BLaER1 (cell line): Measurements from ENCODE around the gene CCDC88C.
A peak's percentile ranks its signal among the peaks of the same experiment; 100 is the strongest.

Experiments used
- H3K27ac ChIP-seq: shearing (Covaris generic); formaldehyde crosslinking; 2 replicates; pipeline ENCODE4 v1.8.1; 2022
- H3K27me3 ChIP-seq: shearing (Covaris generic); formaldehyde crosslinking; 2 replicates; pipeline ENCODE4 v1.8.1; 2022
- H3K36me3 ChIP-seq: shearing (Covaris generic); formaldehyde crosslinking; 2 replicates; pipeline ENCODE4 v1.8.1; 2022
- H3K4me1 ChIP-seq: shearing (Covaris generic); formaldehyde crosslinking; 2 replicates; pipeline ENCODE4 v1.8.1; 2022
- H3K4me2 ChIP-seq: shearing (Covaris generic); formaldehyde crosslinking; 2 replicates; pipeline ENCODE4 v1.8.1; 2022
- H3K4me3 ChIP-seq: shearing (Covaris generic); formaldehyde crosslinking; 2 replicates; pipeline ENCODE4 v1.8.1; 2022
- H3K9ac ChIP-seq: shearing (Covaris generic); formaldehyde crosslinking; 2 replicates; pipeline ENCODE4 v1.8.1; 2022
- H3K9me3 ChIP-seq: shearing (Covaris generic); formaldehyde crosslinking; 2 replicates; pipeline ENCODE4 v1.8.1; 2022
- H4K20me1 ChIP-seq: shearing (Covaris generic); formaldehyde crosslinking; 2 replicates; pipeline ENCODE4 v1.8.1; 2022
- Cebpa-rat ChIP-seq: shearing (Covaris generic); IDR thresholded peaks from 2 replicates; pipeline ENCODE4 v1.8.1; 2022

CCDC88C gene

GRCh38 chr14:91238661-91239060 is 179.0 kb downstream of the CCDC88C start:
- no peak overlapping the region for H3K27ac ChIP-seq
- H4K20me1 ChIP-seq, result no peaks in the 10 kb centered on the region
- H3K4me2 ChIP-seq, result no peak overlapping the region
- H3K4me3 ChIP-seq, result no peak overlapping the region
- peaks cover 29% of the 10 kb centered on the region for H3K4me1 ChIP-seq
- H3K27me3 ChIP-seq, result no peaks in the 10 kb centered on the region
- TF ChIP-seq Cebpa-rat, result no peak
- H3K9ac ChIP-seq, result no peak overlapping the region
- peaks cover 13% of the 10 kb centered on the region; the same call in 1 of the 2 replicates for H3K9me3 ChIP-seq
- H3K36me3 ChIP-seq, result 0 out of 2 replicates have a peak, but pooled peaks cover 4% of the 10 kb centered on the region

DNA sequence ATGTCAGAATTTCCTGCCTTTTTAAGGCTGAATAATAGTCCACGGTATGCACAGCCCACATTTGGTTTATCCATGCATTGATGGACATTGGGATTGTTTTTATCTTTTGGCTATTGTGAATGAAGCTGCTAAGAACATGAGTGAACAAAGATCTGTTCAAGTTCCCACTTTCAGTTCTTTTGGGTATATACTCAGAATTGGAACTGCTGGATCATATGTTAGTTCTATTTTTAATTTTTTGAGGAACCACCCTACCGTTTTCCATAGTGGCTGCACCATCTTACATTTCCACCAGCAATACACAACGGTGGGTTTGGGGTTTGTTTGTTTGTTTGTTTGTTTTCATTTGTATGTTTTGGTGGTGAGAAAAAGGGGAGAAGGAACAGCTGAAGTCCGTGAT is 179.5 kb downstream of the CCDC88C start:
- TF ChIP-seq Cebpa-rat, result no peak
- H3K4me2 ChIP-seq, result no peak overlapping the region
- H3K27me3 ChIP-seq, result no peaks in the 10 kb centered on the region
- 0 out of 2 replicates have a peak, but pooled peaks cover 6% of the 10 kb centered on the region for H3K36me3 ChIP-seq
- no peak overlapping the region for H3K4me3 ChIP-seq
- H3K4me1 ChIP-seq, result peaks cover 23% of the 10 kb centered on the region
- H4K20me1 ChIP-seq, result no peaks in the 10 kb centered on the region
- peaks cover 14% of the 10 kb centered on the region; the same call in 1 of the 2 replicates for H3K9me3 ChIP-seq
- no peak overlapping the region for H3K9ac ChIP-seq
- H3K27ac ChIP-seq, result no peak overlapping the region

DNA sequence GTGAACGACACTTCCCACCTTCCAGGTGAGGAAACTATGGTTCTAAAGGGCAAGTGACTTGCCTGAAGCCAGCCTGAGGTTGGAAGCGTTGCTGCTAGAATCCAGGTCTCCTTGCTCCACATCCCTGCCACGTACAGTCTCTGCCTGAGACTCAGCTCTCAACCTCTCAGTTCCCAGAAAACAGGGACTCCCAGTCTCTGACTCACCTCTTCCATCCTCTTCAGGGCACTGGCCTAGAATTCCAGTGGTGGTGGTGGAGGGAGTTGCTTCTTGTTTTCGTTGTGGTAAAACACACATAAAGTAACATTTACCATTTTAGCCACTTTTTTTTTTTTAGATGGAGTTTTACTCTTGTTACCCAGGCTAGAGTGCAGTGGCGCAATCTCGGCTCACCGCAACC is 180.4 kb downstream of the CCDC88C start:
- no peak for TF ChIP-seq Cebpa-rat
- no peak overlapping the region for H3K9ac ChIP-seq
- H3K36me3 ChIP-seq, result 0 out of 2 replicates have a peak, but pooled peaks cover 6% of the 10 kb centered on the region
- H3K4me1 ChIP-seq, result peaks cover 15% of the 10 kb centered on the region
- no peak overlapping the region for H3K4me2 ChIP-seq
- peaks cover 15% of the 10 kb centered on the region; the same call in 1 of the 2 replicates for H3K9me3 ChIP-seq
- H3K4me3 ChIP-seq, result no peak overlapping the region
- H4K20me1 ChIP-seq, result no peaks in the 10 kb centered on the region
- no peak overlapping the region for H3K27ac ChIP-seq
- H3K27me3 ChIP-seq, result no peaks in the 10 kb centered on the region

DNA sequence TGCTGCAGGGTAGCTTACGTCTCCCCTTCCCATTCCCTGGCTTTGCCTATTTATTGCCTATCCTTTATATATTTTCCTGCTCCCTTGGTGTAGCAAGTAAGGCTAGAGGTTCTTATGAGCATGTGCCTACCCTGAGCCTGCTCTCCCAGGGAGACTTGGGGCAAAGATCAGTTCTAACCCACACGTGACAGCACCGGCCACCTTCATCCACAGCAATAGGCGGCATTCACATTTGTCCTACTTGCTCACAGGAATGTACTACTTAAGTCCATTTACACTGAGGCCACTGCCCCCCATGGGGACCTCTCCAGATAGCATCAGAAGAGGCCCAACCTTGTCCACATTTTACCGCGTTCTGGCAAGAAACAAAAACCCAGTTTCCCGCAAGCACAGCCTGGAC is 181.8 kb downstream of the CCDC88C start:
- H3K9me3 ChIP-seq, result peaks cover 27% of the 10 kb centered on the region
- TF ChIP-seq Cebpa-rat, result no peak
- H3K4me1 ChIP-seq, result peaks cover 15% of the 10 kb centered on the region
- H3K36me3 ChIP-seq, result peaks cover 18% of the 10 kb centered on the region
- no peak overlapping the region for H3K4me2 ChIP-seq
- H3K27me3 ChIP-seq, result no peaks in the 10 kb centered on the region
- no peak overlapping the region for H3K27ac ChIP-seq
- H3K4me3 ChIP-seq, result no peak overlapping the region
- no peaks in the 10 kb centered on the region for H4K20me1 ChIP-seq
- H3K9ac ChIP-seq, result no peak overlapping the region

DNA sequence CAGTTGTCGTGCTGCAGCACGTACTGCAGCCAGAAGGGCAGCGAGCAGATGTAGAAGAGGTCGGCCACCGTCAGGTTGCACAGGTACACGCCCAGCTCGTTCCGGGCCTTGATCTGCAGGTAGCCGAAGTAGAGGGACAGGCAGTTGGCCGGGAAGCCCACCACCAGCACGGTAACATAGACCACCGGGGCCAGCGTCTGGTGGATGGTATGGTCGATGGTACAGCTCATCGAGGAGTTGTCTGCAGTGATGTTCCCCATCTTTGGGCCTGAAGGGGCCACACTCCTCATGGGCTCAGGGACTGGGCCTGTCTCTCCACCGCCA is 182.9 kb downstream of the CCDC88C start:
- peaks cover 2% of the 10 kb centered on the region for H4K20me1 ChIP-seq
- peaks cover 18% of the 10 kb centered on the region for H3K36me3 ChIP-seq
- peaks cover 27% of the 10 kb centered on the region for H3K9me3 ChIP-seq
- no peaks in the 10 kb centered on the region for H3K27me3 ChIP-seq
- no peak for TF ChIP-seq Cebpa-rat
- no peak overlapping the region for H3K9ac ChIP-seq
- H3K4me2 ChIP-seq, result no peak overlapping the region
- H3K4me3 ChIP-seq, result no peak overlapping the region
- no peak overlapping the region for H3K27ac ChIP-seq
- H3K4me1 ChIP-seq, result peaks cover 25% of the 10 kb centered on the region

DNA sequence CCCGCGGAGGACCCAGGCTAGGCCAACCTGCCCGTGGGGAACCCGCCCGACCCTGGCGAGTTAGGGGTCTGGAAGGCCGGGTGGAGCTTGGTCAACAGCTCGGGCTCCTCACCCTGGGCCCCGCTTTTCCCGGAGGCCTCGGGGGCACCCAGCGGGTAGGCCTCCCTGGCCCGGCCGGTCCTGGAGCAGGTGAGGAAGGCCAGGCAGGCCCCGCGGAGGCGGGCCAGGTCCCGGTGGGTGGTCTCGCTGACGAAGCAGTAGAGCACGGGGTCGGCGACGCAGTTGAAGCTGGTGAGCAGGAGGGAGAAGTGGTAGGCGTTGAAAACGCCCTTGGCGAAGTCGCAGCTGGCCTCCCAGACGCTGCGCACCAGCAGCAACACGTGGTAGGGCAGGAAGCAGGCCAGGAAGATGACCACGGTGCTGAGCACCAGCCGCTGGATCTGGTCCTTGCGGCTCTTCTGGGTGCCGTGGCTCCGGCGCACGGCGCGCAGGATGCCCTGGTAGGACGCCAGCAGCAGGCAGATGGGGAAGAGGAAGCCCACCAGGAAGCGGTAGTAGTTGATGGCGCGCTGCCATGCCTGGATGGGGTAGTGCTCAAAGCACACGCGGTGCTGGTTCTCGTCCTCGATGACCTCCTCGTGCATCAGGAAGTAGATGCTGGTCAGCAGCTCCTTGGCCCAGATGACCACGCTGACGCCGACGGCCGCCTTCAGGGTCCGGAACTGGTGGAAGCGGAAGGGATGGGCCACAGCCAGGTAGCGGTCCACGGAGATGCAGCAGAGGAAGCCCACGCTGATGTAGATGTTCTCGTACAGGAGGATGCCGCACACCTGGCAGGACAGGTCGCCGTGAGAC is 183.5 kb downstream of the CCDC88C start:
- no peaks in the 10 kb centered on the region for H3K27me3 ChIP-seq
- H4K20me1 ChIP-seq, result peaks cover 8% of the 10 kb centered on the region
- no peak for TF ChIP-seq Cebpa-rat
- peaks cover 31% of the 10 kb centered on the region for H3K4me1 ChIP-seq
- no peak overlapping the region for H3K4me2 ChIP-seq
- H3K27ac ChIP-seq, result no peak overlapping the region
- H3K9me3 ChIP-seq, result peaks cover 25% of the 10 kb centered on the region
- H3K4me3 ChIP-seq, result no peak overlapping the region
- peaks cover 18% of the 10 kb centered on the region for H3K36me3 ChIP-seq
- H3K9ac ChIP-seq, result no peak overlapping the region

- no peak overlapping the region for H3K4me2 ChIP-seq
Observed at GRCh38 chr14:91232603-91233002, 185.0 kb downstream of the CCDC88C start.

GRCh38 chr14:91232052-91232451 is 185.6 kb downstream of the CCDC88C start:
- Histone ChIP-seq H3K4me3 (no peak overlapping the region), H3K27me3 (no peaks in the 10 kb centered on the region), H3K4me1 (peaks cover 52% of the 10 kb centered on the region), H3K9ac (no peak overlapping the region), H3K36me3 (peaks cover 18% of the 10 kb centered on the region), H3K9me3 (peaks cover 25% of the 10 kb centered on the region), H4K20me1 (peaks cover 20% of the 10 kb centered on the region), H3K4me2 (peak overlapping the region; percentile 19; the same call in 1 of the 2 replicates), H3K27ac (no peak overlapping the region)
- TF ChIP-seq Cebpa-rat, result no peak

More at GRCh38 chr14:91232603-91233002, 185.0 kb downstream of the CCDC88C start:
- no peak overlapping the region for H3K27ac ChIP-seq
- H3K9me3 ChIP-seq, result peaks cover 25% of the 10 kb centered on the region
- no peak overlapping the region for H3K9ac ChIP-seq
- peaks cover 46% of the 10 kb centered on the region for H3K4me1 ChIP-seq
- H4K20me1 ChIP-seq, result peaks cover 20% of the 10 kb centered on the region
- no peaks in the 10 kb centered on the region for H3K27me3 ChIP-seq
- no peak overlapping the region for H3K4me3 ChIP-seq
- peaks cover 18% of the 10 kb centered on the region for H3K36me3 ChIP-seq
- TF ChIP-seq Cebpa-rat, result no peak

- TF ChIP-seq Cebpa-rat, result no peak
- Histone ChIP-seq H3K27ac (no peak overlapping the region), H3K4me2 (peak overlapping the region; percentile 19; the same call in 1 of the 2 replicates)
Observed at GRCh38 chr14:91231446-91231845, 186.2 kb downstream of the CCDC88C start.

DNA sequence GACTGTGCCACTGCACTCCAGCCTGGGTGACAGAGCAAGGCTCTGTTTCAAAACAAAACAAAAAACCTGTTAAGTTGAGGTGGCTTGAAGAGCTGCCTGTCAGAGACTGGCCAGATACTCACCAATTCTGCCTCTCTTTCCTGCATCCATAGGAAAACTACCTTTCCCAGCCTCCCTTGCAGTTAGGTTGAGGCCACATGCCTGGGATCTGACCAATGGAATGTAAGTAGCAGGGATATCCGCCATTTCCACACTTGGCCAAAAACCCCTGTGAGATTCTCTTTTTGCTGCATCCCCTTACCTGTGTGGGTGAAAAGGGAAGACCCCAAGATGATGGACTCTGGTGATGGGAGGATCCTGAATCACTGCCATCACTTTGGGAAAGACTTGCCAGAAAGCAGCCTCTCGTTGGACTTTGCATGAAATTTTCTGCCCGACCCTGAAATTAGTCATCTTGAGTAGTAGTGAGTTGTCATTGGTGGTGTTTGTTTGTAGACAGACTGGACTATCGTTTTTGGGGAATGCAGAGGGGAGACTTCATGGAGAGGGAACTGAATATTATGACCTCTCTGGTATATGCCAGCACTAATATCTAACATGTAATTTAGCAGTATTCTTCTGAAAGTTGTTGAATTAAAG is 187.1 kb downstream of the CCDC88C start:
- Histone ChIP-seq H3K36me3 (peaks cover 18% of the 10 kb centered on the region), H3K4me3 (no peak overlapping the region), H3K4me1 (peaks cover 63% of the 10 kb centered on the region), H4K20me1 (peaks cover 20% of the 10 kb centered on the region), H3K27me3 (no peaks in the 10 kb centered on the region), H3K4me2 (peak overlapping the region; percentile 82), H3K9me3 (peaks cover 25% of the 10 kb centered on the region), H3K27ac (0 out of 2 replicates have a peak overlapping the region, but pooled peaks have one; percentile 26), H3K9ac (no peak overlapping the region)
- no peak for TF ChIP-seq Cebpa-rat

More at GRCh38 chr14:91231446-91231845, 186.2 kb downstream of the CCDC88C start:
- Histone ChIP-seq H3K27me3 (no peaks in the 10 kb centered on the region), H3K4me1 (peaks cover 58% of the 10 kb centered on the region), H3K4me3 (no peak overlapping the region), H3K36me3 (peaks cover 18% of the 10 kb centered on the region), H4K20me1 (peaks cover 20% of the 10 kb centered on the region), H3K9ac (no peak overlapping the region), H3K9me3 (peaks cover 25% of the 10 kb centered on the region)
